GM12873 (cell line): ENCODE measurements around the gene PTPRN.

Experiments
- TF ChIP-seq, protein P1 (sequence below): IDR thresholded peaks from 2 replicates; pipeline ENCODE4 v1.5.1; 2012; ENCODE audit warnings: low read depth, mild to moderate bottlenecking, moderate library complexity, low read length, control low read depth; ENCODE audit not compliant: insufficient read depth; ENCODE audit errors: missing control alignments

PTPRN gene

DNA sequence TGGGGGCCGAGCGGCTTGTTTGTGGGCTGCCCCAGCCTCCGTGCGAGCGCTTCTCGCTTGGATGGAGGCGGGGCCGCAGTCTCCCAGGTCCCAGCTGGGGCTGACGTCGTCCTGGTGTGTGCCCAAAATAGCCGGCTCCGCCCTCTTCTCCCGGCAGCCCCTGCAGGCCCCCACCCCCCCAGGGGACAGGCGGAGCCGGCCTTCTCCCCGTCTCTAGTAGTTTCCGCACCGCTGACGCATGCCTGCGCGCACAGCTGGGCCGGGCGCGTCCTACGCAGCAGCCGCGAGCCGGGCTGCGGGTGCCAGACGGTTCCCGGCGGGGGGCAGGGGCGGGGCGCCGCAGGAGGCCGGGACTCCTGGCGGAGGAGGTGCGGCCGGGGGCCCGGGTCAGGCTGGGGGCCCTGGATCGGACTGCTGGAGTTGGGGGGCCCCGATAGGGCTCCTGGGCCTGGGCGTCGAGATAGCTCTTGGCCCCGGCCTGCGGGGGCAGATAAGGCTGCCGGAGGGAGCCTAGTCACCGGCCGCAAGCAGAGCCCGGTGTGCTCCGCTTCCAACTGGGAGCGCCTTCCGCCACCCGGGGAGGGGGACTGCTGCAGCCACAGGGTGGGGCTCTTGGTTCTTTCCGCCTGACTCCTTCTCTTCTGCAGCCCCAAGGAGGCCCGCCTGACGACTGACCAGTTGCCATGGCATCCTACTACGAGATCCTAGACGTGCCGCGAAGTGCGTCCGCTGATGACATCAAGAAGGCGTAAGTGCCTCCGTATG lies 29.9 kb downstream of the PTPRN start, which contains the start of gene DNAJB2:
TSS of gene DNAJB2 (plus strand) at position 216 of the 765 bp plus-strand sequence. CDS start at position 684, 468 bp downstream.
- TF ChIP-seq, protein P1, sequence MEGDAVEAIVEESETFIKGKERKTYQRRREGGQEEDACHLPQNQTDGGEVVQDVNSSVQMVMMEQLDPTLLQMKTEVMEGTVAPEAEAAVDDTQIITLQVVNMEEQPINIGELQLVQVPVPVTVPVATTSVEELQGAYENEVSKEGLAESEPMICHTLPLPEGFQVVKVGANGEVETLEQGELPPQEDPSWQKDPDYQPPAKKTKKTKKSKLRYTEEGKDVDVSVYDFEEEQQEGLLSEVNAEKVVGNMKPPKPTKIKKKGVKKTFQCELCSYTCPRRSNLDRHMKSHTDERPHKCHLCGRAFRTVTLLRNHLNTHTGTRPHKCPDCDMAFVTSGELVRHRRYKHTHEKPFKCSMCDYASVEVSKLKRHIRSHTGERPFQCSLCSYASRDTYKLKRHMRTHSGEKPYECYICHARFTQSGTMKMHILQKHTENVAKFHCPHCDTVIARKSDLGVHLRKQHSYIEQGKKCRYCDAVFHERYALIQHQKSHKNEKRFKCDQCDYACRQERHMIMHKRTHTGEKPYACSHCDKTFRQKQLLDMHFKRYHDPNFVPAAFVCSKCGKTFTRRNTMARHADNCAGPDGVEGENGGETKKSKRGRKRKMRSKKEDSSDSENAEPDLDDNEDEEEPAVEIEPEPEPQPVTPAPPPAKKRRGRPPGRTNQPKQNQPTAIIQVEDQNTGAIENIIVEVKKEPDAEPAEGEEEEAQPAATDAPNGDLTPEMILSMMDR, result no peak

DNA sequence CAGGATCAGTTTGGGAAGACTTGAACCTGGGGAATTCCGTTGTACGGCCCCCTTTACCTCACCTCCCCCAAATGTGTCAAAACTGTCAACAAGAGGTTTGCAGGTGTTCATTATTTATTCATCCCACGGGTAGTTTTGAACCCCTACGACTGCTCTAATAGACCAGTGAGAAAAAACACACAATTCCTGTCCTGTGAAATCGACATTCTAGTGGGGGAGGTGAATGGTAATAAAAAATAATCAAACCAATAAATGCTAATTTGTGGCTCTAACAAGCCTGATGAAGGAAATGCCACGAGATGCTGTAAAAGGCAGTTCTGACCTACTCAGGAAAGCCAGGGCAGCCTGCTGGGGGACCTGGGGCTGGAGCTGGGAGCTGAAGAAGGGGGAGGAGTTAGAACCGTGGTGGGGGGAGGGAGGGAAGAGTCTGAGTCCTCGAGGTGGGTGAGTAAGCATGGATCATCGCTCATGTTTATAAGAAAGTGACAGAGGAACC lies 30.5 kb downstream of the PTPRN start:
- TF ChIP-seq, protein P1, result no peak

DNA sequence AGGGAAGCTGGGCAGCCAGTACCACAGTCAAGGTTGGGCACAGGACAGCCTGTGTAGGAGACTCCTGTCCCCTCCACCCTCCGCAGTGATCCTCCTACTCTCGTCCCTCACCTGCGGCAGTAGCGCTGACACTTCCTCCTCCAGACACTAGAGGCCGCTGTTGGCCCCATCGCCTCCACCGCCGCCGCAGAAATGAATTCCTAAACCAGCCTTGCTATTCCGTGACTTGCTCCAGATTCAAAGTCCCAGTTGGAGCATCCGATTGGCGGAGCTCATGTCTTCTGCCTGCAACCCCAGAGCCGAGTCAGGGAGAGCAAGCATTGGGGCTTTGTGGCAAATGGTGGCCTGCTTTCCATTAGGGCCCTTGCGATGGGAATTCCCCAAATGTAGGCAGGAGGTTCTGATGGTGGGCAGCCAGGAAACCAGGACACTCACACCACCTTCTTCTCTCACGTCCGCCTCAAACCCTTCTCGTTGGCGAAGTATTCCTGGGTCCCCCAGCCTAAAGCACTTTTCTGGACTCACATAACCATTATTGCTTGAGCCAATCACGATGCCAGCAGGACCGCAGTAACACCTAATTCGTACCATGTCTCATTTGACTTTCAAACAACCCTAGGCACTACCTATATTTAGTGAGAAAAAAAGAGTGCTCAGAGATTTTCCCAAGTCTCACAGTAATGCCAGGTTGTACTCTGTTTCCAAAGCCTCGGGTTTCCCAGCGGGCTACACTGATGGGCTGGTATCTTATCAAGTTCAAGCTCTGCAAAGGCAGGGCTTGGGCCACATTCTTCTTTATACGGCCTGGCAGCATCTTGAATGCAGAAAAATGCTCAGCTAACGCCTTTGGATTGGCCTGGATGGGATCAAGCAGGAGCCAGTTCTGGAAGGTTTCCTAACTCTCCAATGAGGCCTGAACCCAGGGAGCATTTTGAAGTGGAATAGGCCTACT lies 31.2 kb downstream of the PTPRN start:
- TF ChIP-seq, protein P1, result peak; percentile 99

DNA sequence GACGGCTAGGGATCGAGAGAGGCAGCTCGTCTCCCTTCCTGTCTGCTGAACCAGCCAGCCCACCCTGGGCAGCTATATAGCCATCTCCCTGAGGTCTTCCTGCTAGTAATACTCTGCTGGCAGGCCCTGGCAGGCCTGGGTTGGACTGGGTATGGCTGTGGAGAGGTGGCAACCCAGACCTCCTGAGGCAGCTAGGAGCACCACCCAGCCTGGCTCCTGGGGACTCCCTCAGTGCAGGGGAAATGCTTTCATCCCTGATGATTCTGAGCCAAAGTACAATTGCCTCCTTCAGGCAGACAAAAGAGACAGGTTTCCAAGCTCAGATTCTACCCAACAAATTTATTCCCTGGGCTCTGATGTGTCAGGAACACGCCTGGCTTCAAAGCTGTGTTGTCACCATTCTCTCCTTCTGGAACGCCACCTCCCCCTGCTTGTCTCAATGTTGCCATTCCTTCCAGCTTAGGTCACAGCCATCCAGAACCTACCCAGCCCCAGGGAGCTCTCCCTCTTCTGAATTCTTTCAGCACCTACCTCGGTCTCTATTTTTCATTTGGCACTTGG lies 34.8 kb downstream of the PTPRN start:
- TF ChIP-seq, protein P1, result no peak

DNA sequence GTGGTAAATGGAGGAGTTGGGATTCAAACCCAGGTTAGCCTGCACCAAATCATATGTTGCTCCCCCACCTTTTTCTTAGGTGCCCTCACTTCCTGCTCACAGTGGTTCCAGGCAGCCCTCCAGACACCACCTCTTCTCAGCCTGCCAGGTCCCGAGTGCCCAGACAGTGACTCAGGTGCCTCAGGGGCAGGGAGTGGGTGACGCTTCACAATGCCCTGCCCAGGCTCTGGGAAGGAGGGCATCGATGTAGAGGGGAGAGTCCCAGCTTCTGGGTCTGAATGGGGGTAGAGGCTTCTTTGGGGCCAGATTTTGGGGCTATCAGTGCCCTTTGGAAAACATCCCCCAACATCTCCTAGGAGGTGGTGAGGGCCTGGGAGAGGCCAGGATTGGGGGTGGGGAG lies 35.3 kb downstream of the PTPRN start:
- TF ChIP-seq, protein P1, result no peak

DNA sequence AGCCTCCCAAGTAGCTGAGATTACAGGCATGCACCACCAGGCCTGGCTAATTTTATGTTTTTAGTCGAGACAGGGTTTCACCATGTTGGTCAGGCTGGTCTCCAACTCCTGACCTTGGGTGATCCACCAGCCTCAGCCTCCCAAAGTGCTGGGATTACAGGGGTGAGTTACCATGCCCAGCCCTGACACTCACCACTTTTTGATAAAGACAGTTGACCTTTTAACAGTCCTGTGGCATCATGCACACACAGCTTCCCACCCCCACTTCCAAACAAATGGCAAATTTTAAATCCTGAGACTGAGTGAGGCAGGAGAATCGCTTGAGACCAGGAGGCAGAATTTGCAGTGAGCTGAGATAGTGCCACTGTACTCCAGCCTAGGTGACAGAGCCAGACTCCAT lies 36.2 kb downstream of the PTPRN start:
- TF ChIP-seq, protein P1, result no peak
